Endothelial cell of umbilical vein (primary cell): Measurements from ENCODE around the gene IQGAP2.

Experiments used
- JUN ChIP-seq: IDR thresholded peaks from 2 replicates; pipeline ENCODE4 v1.6.1; 2011; ENCODE audit warnings: borderline replicate concordance, low read depth; ENCODE audit not compliant: insufficient read length, insufficient read depth
- POLR2AphosphoS5 ChIP-seq: IDR thresholded peaks from 2 replicates; pipeline ENCODE4 v1.6.1; 2012; ENCODE audit warnings: low read depth, mild to moderate bottlenecking, control low read depth, low read length, moderate library complexity; ENCODE audit not compliant: insufficient read depth
- TF ChIP-seq, protein P1 (sequence below), 2 donors: IDR thresholded peaks; 1 replicate in 1 of 2; 2 replicates in 1 of 2; pipeline ENCODE4 v1.5.1; 2011; ENCODE audit warnings: low read length in 2 of 2, mild to moderate bottlenecking in 2 of 2, moderate library complexity in 2 of 2, control low read depth in 1 of 2, inconsistent platforms in 1 of 2, low read depth in 1 of 2; ENCODE audit not compliant: insufficient read depth in 1 of 2; ENCODE audit errors: extremely low read depth in 1 of 2

DNA sequence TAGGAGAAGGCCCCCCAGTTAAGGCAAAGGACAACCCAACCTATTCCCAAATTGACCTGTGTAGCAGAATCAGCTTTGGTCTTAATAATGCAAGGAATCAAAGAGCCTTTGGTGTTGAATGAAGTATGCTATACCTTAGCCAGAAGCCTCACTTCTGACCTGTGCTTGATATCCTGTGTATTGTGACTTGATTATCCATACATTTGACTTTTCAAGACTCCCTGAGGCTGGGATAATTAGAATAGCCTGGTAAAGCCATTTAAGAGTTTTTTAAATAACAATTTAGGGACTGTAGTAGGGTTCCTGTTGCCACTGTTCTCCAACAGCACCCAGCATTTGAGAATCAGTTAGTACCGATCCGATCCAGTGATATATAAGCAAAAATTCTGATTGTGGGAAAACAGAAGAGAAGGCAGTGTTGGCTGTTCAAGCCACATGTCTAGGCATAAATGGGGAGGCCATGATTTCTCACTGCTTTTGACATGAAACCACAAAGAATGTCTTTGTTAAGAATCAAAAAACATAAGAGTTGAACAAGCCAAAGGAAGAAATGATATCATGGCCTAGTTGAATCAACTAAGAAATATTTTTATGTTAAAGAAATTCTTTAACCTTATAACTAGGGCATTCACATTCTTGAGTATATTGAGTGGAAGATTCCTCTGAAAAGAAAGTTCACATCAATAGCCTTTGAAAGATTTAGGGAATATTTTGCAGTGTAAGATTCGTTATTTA is 121.2 kb downstream of the IQGAP2 start:
- no peak for TF ChIP-seq POLR2AphosphoS5
- TF ChIP-seq, protein P1, sequence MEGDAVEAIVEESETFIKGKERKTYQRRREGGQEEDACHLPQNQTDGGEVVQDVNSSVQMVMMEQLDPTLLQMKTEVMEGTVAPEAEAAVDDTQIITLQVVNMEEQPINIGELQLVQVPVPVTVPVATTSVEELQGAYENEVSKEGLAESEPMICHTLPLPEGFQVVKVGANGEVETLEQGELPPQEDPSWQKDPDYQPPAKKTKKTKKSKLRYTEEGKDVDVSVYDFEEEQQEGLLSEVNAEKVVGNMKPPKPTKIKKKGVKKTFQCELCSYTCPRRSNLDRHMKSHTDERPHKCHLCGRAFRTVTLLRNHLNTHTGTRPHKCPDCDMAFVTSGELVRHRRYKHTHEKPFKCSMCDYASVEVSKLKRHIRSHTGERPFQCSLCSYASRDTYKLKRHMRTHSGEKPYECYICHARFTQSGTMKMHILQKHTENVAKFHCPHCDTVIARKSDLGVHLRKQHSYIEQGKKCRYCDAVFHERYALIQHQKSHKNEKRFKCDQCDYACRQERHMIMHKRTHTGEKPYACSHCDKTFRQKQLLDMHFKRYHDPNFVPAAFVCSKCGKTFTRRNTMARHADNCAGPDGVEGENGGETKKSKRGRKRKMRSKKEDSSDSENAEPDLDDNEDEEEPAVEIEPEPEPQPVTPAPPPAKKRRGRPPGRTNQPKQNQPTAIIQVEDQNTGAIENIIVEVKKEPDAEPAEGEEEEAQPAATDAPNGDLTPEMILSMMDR (IDR thresholded peaks at IDR 0.05; ENCODE audit: extremely low read depth in 1 of 2, insufficient read depth in 1 of 2, low read depth in 1 of 2, low read length in 2 of 2), result no peak
- no peak for TF ChIP-seq JUN
